Activated T-helper 2 cell treated with anti-CD3 and anti-CD28 coated beads, Interferon-gamma antibody, Interleukin-2, Interleukin-4, amounts not matched to agents 10 μg/mL and 5 μg/mL and 100 μg/mL, durations not matched to agents 14 hours and 24 hours and 36 hours (primary cell): ENCODE data around the gene ODAD3. TPM values are rescaled to one million over a fixed set of nuclear protein-coding genes. Genes with fewer than 3 reads are reported as not detected.
"Not testable (repeated sequence)": the region's sequence is repeated elsewhere in the genome, so short reads cannot be mapped to it uniquely, and the experiment has no call there.

Source experiments
- DNase-seq: peaks from one replicate; pipeline ENCODE4 v3.0.0; 2021; ENCODE audit warnings: low spot score
- H3K27ac Mint-ChIP-seq: one replicate; pipeline ENCODE4 v1.8.0; 2021; ENCODE audit warnings: mixed read lengths
- H3K27me3 Mint-ChIP-seq: one replicate; pipeline ENCODE4 v1.8.0; 2021; ENCODE audit warnings: low read depth, mixed read lengths
- H3K36me3 Mint-ChIP-seq: one replicate; pipeline ENCODE4 v1.8.0; 2021; ENCODE audit warnings: low read depth, mixed read lengths
- H3K4me1 Mint-ChIP-seq: one replicate; pipeline ENCODE4 v1.8.0; 2021; ENCODE audit warnings: low read depth, mixed read lengths
- H3K4me3 Mint-ChIP-seq: one replicate; pipeline ENCODE4 v1.8.0; 2021; ENCODE audit warnings: low read depth, mild to moderate bottlenecking, moderate library complexity, mixed read lengths
- H3K9me3 Mint-ChIP-seq: one replicate; pipeline ENCODE4 v1.8.0; 2021; ENCODE audit warnings: mixed read lengths
- intact Hi-C: fragments of 100-400 bp; cut with micrococcal nuclease; formaldehyde crosslinking; loops from one replicate; pipeline ENCODE4 v1.15.1; 2023
- total RNA-seq: library from RNA; stranded (reverse); gene quantifications from 2 replicates; pipeline ENCODE4 v1.2.3, GENCODE V29; 2022

The ODAD3 gene
- total RNA-seq, 1 donor from 2014 or later: 0.37 TPM

- intact Hi-C loops: loop anchor here (5.0 kb wide), 1 partner anchor 153 kb away; no protein-coding TSS in a partner anchor
- H3K27ac Mint-ChIP-seq: no peak overlapping the region
- H3K36me3 Mint-ChIP-seq: peaks cover 51% of the 10 kb centered on the region
Observed at GRCh38 chr19:11445141-11445540, 10.2 kb upstream of the ODAD3 start.

DNA sequence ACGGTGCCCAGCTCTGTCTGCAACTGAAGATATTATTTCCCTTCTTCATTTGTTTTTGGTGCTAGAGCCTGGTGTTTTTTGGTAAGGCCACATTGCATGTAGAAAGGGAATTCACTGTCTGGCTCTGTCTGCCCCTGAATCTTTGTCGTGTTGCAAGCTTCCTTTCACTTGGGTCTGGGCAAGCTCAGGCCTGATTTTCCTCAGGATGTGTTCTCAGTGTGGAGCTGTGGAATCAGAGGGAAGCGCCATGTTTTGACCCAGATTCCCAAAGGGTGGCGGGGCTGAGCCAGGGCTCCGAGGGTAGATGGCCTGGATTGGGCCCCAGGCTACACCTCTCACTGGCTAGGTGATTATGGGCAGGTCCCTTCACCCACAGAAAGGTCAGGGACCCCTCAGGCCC, 9.1 kb upstream of the ODAD3 start:
- H3K4me1 Mint-ChIP-seq: no peaks in the 10 kb centered on the region
- intact Hi-C loops: no loop called here
- peaks cover 49% of the 10 kb centered on the region for H3K36me3 Mint-ChIP-seq
- no peaks in the 10 kb centered on the region for H3K9me3 Mint-ChIP-seq
- no peak overlapping the region for H3K4me3 Mint-ChIP-seq
- DNase-seq: no peak
- H3K27ac Mint-ChIP-seq: no peak overlapping the region
- no peaks in the 10 kb centered on the region for H3K27me3 Mint-ChIP-seq

More at GRCh38 chr19:11445141-11445540, 10.2 kb upstream of the ODAD3 start:
- Mint-ChIP-seq H3K27me3 (no peaks in the 10 kb centered on the region), H3K9me3 (no peaks in the 10 kb centered on the region), H3K4me3 (no peak overlapping the region), H3K4me1 (no peaks in the 10 kb centered on the region)
- no peak for DNase-seq

DNA sequence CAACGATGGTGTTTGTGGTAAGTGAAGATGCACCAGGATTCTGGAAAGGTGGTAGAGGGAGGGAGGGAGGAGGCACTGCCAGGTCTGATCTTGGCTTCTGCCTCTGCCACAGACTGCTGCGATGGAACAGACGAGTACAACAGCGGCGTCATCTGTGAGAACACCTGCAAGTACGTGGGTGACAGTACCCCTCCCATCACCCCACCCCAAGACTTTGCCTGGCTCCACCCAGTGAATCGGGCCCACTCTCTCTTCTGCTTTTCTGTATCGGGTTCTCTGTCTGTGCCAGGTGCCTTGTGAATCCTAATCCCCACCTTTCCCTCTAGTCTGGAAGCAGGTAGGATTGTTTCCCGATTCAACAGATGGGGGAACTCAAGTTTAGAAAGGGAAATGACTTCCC, 3.0 kb upstream of the ODAD3 start:
- H3K27me3 Mint-ChIP-seq: no peaks in the 10 kb centered on the region
- DNase-seq: no peak
- intact Hi-C loops: no loop called here
- H3K4me3 Mint-ChIP-seq: peak overlapping the region; percentile 71
- H3K36me3 Mint-ChIP-seq: peaks cover 55% of the 10 kb centered on the region
- H3K27ac Mint-ChIP-seq: no peak overlapping the region
- no peaks in the 10 kb centered on the region for H3K9me3 Mint-ChIP-seq
- H3K4me1 Mint-ChIP-seq: peaks cover 7% of the 10 kb centered on the region

GRCh38 chr19:11435833-11436313, 952 bp upstream of the ODAD3 start:
- DNase-seq: peak; percentile 18
- intact Hi-C loops: loop anchor here (1.0 to 2.0 kb wide), 7 partner anchors 46 to 565 kb away; partner anchors contain the start of genes CARM1, ECSIT, SWSAP1 and ZNF653
- H3K9me3 Mint-ChIP-seq: no peaks in the 10 kb centered on the region

GRCh38 chr19:11434703-11435056, 241 bp downstream of the ODAD3 start:
- Mint-ChIP-seq H3K27me3 (no peaks in the 10 kb centered on the region), H3K36me3 (peaks cover 32% of the 10 kb centered on the region), H3K4me3 (peak overlapping the region; percentile 96), H3K27ac (no peak overlapping the region), H3K4me1 (peaks cover 7% of the 10 kb centered on the region), H3K9me3 (no peaks in the 10 kb centered on the region)
- no peak for DNase-seq
- intact Hi-C loops: loop anchor here (1.0 to 2.0 kb wide), 7 partner anchors 48 to 563 kb away; partner anchors contain the start of genes CARM1, ECSIT, SWSAP1 and ZNF653

More at GRCh38 chr19:11435833-11436313, 952 bp upstream of the ODAD3 start:
- H3K36me3 Mint-ChIP-seq: peaks cover 42% of the 10 kb centered on the region
- H3K4me1 Mint-ChIP-seq: peaks cover 7% of the 10 kb centered on the region
- H3K27ac Mint-ChIP-seq: peak overlapping the region; percentile 89
- peak overlapping the region; percentile 96 for H3K4me3 Mint-ChIP-seq
- H3K27me3 Mint-ChIP-seq: no peaks in the 10 kb centered on the region

DNA sequence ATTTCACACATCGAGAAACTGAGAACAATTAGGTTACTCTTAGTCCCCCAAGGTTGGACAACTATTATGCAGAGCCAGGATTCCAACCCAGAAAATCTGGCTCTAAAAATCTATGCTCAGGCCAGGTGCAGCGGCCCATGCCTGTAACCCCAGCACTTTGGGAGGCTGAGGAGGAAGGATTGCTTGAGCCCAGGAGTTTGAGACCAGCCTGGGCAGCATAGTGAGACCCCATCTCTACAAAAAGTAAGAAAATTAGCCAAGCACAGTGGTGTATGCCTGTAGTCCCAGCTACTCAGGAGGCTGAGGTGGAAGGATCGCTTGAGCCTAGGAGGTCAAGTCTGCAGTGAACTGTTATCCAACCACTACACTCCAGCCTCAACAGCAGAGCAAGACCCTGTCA, 1.4 kb downstream of the ODAD3 start:
- not testable (repeated sequence) for DNase-seq

GRCh38 chr19:11426656-11427055, 8.3 kb downstream of the ODAD3 start:
- Mint-ChIP-seq H3K27ac (no peak overlapping the region), H3K36me3 (no peaks in the 10 kb centered on the region), H3K4me3 (no peak overlapping the region), H3K27me3 (peaks cover 17% of the 10 kb centered on the region), H3K9me3 (no peaks in the 10 kb centered on the region), H3K4me1 (peaks cover 13% of the 10 kb centered on the region)
- DNase-seq: no peak
- intact Hi-C loops: no loop called here

More for the DNA sequence above, 1.4 kb downstream of the ODAD3 start:
- peaks cover 26% of the 10 kb centered on the region for H3K36me3 Mint-ChIP-seq
- H3K4me3 Mint-ChIP-seq, H3K4me1 Mint-ChIP-seq, H3K27ac Mint-ChIP-seq, intact Hi-C loops, H3K9me3 Mint-ChIP-seq, H3K27me3 Mint-ChIP-seq: not testable (repeated sequence)

DNA sequence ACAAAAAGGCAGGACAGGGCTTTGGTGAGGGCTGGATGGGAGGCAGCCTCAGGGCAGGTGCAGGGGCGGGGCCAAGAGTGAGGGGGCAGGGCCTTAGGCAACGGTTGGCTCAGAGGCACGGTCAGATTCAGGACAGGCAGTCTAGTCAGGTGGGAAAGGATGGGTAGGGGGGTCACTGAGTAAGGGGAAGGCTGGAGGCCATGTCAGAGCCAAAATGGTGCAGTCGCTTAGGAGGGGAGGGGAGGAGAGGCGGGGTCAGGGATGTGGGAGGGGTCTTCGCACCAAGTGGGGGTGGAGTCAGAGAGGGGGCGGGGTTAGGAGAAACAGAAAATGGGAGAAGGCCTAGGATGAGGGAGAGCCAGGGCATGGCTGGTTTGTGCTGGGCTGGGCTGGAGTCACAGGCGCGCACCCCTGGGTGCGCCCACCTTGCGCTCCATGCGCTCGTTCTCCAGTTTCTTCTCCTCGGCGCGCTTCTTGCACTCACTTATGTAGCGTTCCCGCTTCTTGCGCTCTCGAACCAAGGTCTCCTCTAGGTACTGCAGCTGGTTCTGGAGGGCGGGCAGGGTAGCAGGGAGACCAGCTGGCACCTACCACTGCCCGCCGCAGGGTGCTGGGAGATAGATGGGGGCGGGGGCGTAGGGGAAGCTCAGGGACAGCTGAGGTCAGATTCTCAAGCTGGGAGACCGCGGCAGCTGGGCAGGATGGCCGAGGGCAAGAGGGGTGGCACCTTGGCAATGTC, 9.0 kb downstream of the ODAD3 start:
- peaks cover 24% of the 10 kb centered on the region for H3K27me3 Mint-ChIP-seq
- no peak for DNase-seq
- no peaks in the 10 kb centered on the region for H3K9me3 Mint-ChIP-seq
- no peak overlapping the region for H3K4me3 Mint-ChIP-seq
- H3K27ac Mint-ChIP-seq: no peak overlapping the region
- no peaks in the 10 kb centered on the region for H3K36me3 Mint-ChIP-seq
- peaks cover 16% of the 10 kb centered on the region for H3K4me1 Mint-ChIP-seq
- intact Hi-C loops: no loop called here

GRCh38 chr19:11423791-11424181, 11.1 kb downstream of the ODAD3 start:
- no peak overlapping the region for H3K4me3 Mint-ChIP-seq

GRCh38 chr19:11423164-11423790, 11.6 kb downstream of the ODAD3 start:
- peaks cover 38% of the 10 kb centered on the region for H3K27me3 Mint-ChIP-seq
- H3K9me3 Mint-ChIP-seq: no peaks in the 10 kb centered on the region
- intact Hi-C loops: loop anchor here (5.0 kb wide), 2 partner anchors 41 to 59 kb away; partner anchors contain the start of genes ELAVL3 and EPOR
- H3K36me3 Mint-ChIP-seq: no peaks in the 10 kb centered on the region
- peaks cover 19% of the 10 kb centered on the region for H3K4me1 Mint-ChIP-seq
- peak overlapping the region; percentile 68 for H3K4me3 Mint-ChIP-seq
- no peak for DNase-seq
- no peak overlapping the region for H3K27ac Mint-ChIP-seq

More at GRCh38 chr19:11423791-11424181, 11.1 kb downstream of the ODAD3 start:
- Mint-ChIP-seq H3K4me1 (peaks cover 19% of the 10 kb centered on the region), H3K27me3 (peaks cover 35% of the 10 kb centered on the region), H3K9me3 (no peaks in the 10 kb centered on the region), H3K36me3 (no peaks in the 10 kb centered on the region), H3K27ac (no peak overlapping the region)
- intact Hi-C loops: loop anchor here (5.0 kb wide), 2 partner anchors 41 to 59 kb away; partner anchors contain the start of genes ELAVL3 and EPOR
- no peak for DNase-seq

DNA sequence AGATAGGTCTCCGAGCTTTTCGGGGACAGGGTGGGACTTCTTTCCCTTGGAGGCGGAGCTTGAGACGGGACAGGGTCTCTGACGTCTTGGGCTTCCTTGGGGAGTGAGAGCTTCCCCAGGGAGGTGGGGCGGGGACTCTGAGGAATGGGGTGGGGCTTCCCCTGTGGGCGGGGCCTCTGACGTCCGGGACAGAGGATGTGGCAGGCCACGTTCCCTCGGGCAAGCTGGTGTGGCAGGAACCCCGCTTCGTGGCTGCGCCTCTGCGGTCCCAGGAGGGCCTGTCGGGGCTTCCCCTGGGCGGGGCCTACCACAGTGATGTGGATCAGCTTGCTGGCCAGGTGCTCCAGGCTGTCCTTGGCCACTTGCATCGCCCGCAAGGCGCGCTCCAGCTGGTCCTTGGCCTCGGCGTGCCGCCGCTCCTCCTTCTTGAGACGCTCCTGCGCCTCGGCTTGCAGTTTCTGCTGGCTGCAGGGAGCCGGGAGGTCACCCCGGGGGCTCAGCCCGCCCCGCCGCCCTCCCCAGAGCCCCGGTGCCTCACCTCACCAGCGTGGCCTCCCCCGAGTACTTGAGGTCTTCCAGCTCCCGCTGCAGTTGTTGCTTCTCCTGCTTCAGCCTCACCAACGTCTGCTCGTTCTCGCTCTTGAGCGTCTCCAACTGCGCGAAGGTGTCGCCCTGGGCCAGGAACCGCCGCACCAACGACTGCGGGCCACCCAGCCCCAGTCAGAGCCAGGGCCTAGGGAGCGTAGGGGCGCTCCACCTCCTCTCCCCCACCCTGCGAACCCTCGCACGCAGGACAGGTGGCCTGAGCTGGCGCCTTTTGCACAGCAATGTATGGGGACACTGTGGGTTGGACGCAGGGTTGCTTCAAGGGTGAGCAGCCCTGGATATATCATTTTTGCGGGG, 12.5 kb downstream of the ODAD3 start:
- H3K9me3 Mint-ChIP-seq: no peaks in the 10 kb centered on the region
- peaks cover 47% of the 10 kb centered on the region for H3K27me3 Mint-ChIP-seq
- no peaks in the 10 kb centered on the region for H3K36me3 Mint-ChIP-seq
- no peak overlapping the region for H3K27ac Mint-ChIP-seq
- peak; percentile 73 for DNase-seq
- H3K4me1 Mint-ChIP-seq: peaks cover 19% of the 10 kb centered on the region
- intact Hi-C loops: loop anchor here (5.0 kb wide), 2 partner anchors 40 to 60 kb away; partner anchors contain the start of genes ELAVL3 and EPOR
- H3K4me3 Mint-ChIP-seq: peak overlapping the region; percentile 68
